ENCODE measurements around the gene PTPRG.

DNA sequence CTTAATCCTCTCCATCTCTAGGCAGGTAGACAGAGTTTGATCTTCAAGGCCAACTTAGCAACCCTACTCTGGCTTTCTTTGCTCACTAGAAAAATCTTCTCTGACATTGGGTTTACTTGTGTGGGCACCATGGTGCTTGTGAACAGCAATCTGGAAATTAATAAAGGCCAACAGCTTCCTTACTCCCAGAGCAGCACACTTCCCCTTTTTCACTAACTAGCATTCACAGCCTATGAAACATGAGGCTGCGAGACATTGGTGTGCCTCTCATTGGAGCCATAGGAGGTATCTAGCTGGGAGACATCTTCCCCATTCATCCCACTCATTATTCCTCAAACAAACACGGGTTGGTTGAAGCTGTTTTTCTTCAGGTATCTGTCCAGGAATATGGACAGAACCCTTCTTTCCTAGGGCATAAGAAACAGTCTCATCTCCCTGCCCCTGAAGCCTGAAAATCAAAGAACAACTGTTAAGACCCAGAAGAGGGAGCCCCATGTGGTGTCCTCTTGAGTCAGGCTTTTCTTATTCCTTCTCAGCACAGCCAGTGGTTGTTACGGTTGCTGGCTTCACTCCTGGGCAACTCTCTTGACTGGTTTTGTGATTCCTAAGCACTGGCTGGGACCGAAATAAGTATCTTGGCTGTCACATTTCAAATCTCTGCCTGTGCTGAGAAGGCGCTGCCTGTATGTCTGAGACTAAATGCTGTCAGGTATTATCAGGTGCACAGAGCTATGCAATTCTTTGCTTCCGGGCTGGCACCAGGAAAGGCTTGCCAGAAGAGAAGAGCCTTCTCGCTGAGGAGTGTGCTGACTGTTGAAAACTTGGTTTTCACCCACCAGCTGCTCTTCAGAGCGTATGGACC is 617.6 kb downstream of the PTPRG start:
- TF ChIP-seq, protein P1, sequence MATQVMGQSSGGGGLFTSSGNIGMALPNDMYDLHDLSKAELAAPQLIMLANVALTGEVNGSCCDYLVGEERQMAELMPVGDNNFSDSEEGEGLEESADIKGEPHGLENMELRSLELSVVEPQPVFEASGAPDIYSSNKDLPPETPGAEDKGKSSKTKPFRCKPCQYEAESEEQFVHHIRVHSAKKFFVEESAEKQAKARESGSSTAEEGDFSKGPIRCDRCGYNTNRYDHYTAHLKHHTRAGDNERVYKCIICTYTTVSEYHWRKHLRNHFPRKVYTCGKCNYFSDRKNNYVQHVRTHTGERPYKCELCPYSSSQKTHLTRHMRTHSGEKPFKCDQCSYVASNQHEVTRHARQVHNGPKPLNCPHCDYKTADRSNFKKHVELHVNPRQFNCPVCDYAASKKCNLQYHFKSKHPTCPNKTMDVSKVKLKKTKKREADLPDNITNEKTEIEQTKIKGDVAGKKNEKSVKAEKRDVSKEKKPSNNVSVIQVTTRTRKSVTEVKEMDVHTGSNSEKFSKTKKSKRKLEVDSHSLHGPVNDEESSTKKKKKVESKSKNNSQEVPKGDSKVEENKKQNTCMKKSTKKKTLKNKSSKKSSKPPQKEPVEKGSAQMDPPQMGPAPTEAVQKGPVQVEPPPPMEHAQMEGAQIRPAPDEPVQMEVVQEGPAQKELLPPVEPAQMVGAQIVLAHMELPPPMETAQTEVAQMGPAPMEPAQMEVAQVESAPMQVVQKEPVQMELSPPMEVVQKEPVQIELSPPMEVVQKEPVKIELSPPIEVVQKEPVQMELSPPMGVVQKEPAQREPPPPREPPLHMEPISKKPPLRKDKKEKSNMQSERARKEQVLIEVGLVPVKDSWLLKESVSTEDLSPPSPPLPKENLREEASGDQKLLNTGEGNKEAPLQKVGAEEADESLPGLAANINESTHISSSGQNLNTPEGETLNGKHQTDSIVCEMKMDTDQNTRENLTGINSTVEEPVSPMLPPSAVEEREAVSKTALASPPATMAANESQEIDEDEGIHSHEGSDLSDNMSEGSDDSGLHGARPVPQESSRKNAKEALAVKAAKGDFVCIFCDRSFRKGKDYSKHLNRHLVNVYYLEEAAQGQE (IDR thresholded peaks at IDR 0.05; ENCODE audit: insufficient read depth in 1 of 2, low read depth in 2 of 2, low read length in 1 of 2) = no peak
- TF ChIP-seq, protein P2, sequence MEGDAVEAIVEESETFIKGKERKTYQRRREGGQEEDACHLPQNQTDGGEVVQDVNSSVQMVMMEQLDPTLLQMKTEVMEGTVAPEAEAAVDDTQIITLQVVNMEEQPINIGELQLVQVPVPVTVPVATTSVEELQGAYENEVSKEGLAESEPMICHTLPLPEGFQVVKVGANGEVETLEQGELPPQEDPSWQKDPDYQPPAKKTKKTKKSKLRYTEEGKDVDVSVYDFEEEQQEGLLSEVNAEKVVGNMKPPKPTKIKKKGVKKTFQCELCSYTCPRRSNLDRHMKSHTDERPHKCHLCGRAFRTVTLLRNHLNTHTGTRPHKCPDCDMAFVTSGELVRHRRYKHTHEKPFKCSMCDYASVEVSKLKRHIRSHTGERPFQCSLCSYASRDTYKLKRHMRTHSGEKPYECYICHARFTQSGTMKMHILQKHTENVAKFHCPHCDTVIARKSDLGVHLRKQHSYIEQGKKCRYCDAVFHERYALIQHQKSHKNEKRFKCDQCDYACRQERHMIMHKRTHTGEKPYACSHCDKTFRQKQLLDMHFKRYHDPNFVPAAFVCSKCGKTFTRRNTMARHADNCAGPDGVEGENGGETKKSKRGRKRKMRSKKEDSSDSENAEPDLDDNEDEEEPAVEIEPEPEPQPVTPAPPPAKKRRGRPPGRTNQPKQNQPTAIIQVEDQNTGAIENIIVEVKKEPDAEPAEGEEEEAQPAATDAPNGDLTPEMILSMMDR (IDR thresholded peaks at IDR 0.05) = no peak
- TF ChIP-seq POLR2AphosphoS5 (IDR thresholded peaks at IDR 0.05; ENCODE audit: low read depth, low read length) = no peak
- TF ChIP-seq TCF7L2 (IDR thresholded peaks at IDR 0.05; ENCODE audit: low read depth, low read length) = no peak
- no peak for TF ChIP-seq SIN3A (IDR thresholded peaks at IDR 0.05; ENCODE audit: borderline replicate concordance, insufficient read depth, low read depth, low read length)

Measured in Panc1 (cell line).